Esophagus squamous epithelium (tissue), 5 donors: Measurements from ENCODE around the gene PGM2. TPM values are rescaled to one million over a fixed set of nuclear protein-coding genes. Genes with fewer than 3 reads are reported as not detected.

Experiments
- DNase-seq: peaks from one replicate; lab custom pipeline; 2025; lab: John Stamatoyannopoulos, UW
- H3K27ac ChIP-seq, 4 donors: fragments of 200-600 bp; sonication (generic); one replicate each; pipeline ENCODE4 v1.5.1; 2016 to 2019; ENCODE audit warnings: mild to moderate bottlenecking in 1 of 4
- H3K27me3 ChIP-seq, 4 donors: fragments of 200-600 bp; sonication (generic); 1 replicate in 3 of 4; 2 replicates in 1 of 4; pipeline versions ENCODE4 v1.5.1 to v1.6.0; 2017 to 2021; ENCODE audit warnings: antibody characterized with exemption in 1 of 4
- H3K36me3 ChIP-seq, 3 donors: fragments of 200-600 bp; sonication (generic); one replicate each; pipeline ENCODE4 v1.5.1; 2016 to 2019
- H3K4me1 ChIP-seq, 3 donors: fragments of 200-600 bp; sonication (generic); one replicate each; pipeline ENCODE4 v1.5.1; 2017 to 2019
- H3K4me3 ChIP-seq, 4 donors: fragments of 200-600 bp; sonication (generic); 1 replicate in 3 of 4; 2 replicates in 1 of 4; pipeline ENCODE4 v1.5.1; 2016 to 2019; ENCODE audit warnings: mild to moderate bottlenecking in 2 of 4, moderate library complexity in 1 of 4
- H3K9me3 ChIP-seq, 3 donors: fragments of 200-600 bp; sonication (generic); one replicate each; pipeline ENCODE4 v1.5.1; 2016 to 2019
- CTCF ChIP-seq, 6 experiments: fragments of 450-650 bp in 4 of 6; fragments of 200-600 bp in 2 of 6; sonication (generic) in 2 of 6; IDR thresholded peaks; one replicate each; pipeline ENCODE4 v1.5.1; 2016 to 2019; ENCODE audit warnings: antibody characterized with exemption in 6 of 6, mild to moderate bottlenecking in 4 of 6, moderate library complexity in 4 of 6
- POLR2A ChIP-seq, 4 donors: fragments of 450-650 bp; IDR thresholded peaks; one replicate each; pipeline ENCODE4 v1.6.1; 2017; ENCODE audit warnings: antibody characterized with exemption in 4 of 4, mild to moderate bottlenecking in 4 of 4, moderate library complexity in 3 of 4
- WGBS, 2 donors: methylation state at CpG; one replicate each; pipeline ENCODE4 v1.1.5; 2018; 5-methylcytosine and 5-hydroxymethylcytosine counted together
- intact Hi-C: fragments of 100-400 bp; cut with DNase I; formaldehyde crosslinking; loops from one replicate; pipeline ENCODE4 v1.15.0; 2022
- total RNA-seq, 4 donors: library from RNA; depleted of rRNA; stranded (reverse); fragments of >200 nt; gene quantifications; one replicate each; pipeline ENCODE4 v1.1.0, GENCODE V29; 2016
- donor health status: DM: yes; HTN: yes; CAD: no.

The PGM2 gene
- total RNA-seq, 4 donors from 2014 or later, result 65.6 to 127 (median 93.6) TPM

GRCh38 chr4:37865450-37865849, 39.0 kb downstream of the PGM2 start:
- H3K4me1 ChIP-seq, result no peaks in the 10 kb centered on the region
- peaks cover 0 to 94% (median 0%) of the 10 kb centered on the region in 3 donors for H3K36me3 ChIP-seq
- H3K4me3 ChIP-seq, result no peak overlapping the region
- DNase-seq, result no peak
- H3K9me3 ChIP-seq, result no peaks in the 10 kb centered on the region
- TF ChIP-seq CTCF (IDR thresholded peaks at IDR 0.05) (no peak), POLR2A (IDR thresholded peaks at IDR 0.05) (no peak)
- H3K27ac ChIP-seq, result peak overlapping the region in 1 of 4 donors; percentile 17
- WGBS, 2 donors, result 79 to 81% methylated on average over 3 of the region's 3 CpGs
- intact Hi-C loops, result no loop called here
- no peaks in the 10 kb centered on the region for H3K27me3 ChIP-seq

GRCh38 chr4:37867102-37867501, 40.6 kb downstream of the PGM2 start:
- no peaks in the 10 kb centered on the region for H3K4me1 ChIP-seq
- TF ChIP-seq CTCF (IDR thresholded peaks at IDR 0.05) (no peak), POLR2A (IDR thresholded peaks at IDR 0.05) (no peak)
- DNase-seq, result no peak
- H3K9me3 ChIP-seq, result no peaks in the 10 kb centered on the region
- H3K27me3 ChIP-seq, result no peaks in the 10 kb centered on the region
- intact Hi-C loops, result no loop called here
- peaks cover 0 to 77% (median 0%) of the 10 kb centered on the region in 3 donors for H3K36me3 ChIP-seq
- H3K4me3 ChIP-seq, result no peak overlapping the region
- 94% methylated on average over 3 of the region's 3 CpGs for WGBS, 2 donors
- no peak overlapping the region for H3K27ac ChIP-seq

- intact Hi-C loops, result no loop called here
- H3K36me3 ChIP-seq, result peaks cover 0 to 66% (median 0%) of the 10 kb centered on the region in 3 donors
- no peak for TF ChIP-seq CTCF (IDR thresholded peaks at IDR 0.05)
- no peak for TF ChIP-seq POLR2A (IDR thresholded peaks at IDR 0.05)
- H3K4me1 ChIP-seq, result peaks cover 0 to 11% (median 5%) of the 10 kb centered on the region in 3 donors
- no peaks in the 10 kb centered on the region for H3K9me3 ChIP-seq
- no peak overlapping the region for H3K4me3 ChIP-seq
- WGBS, 2 donors, result 89 to 93% methylated on average over 4 of the region's 4 CpGs
- no peaks in the 10 kb centered on the region for H3K27me3 ChIP-seq
- no peak overlapping the region for H3K27ac ChIP-seq
- DNase-seq, result no peak
Observed at GRCh38 chr4:37868238-37868637, 41.8 kb downstream of the PGM2 start.

- Histone ChIP-seq H3K4me3 (no peak overlapping the region), H3K27me3 (no peaks in the 10 kb centered on the region), H3K9me3 (no peaks in the 10 kb centered on the region), H3K36me3 (peaks cover 0 to 26% (median 0%) of the 10 kb centered on the region in 3 donors), H3K27ac (peak overlapping the region in 2 of 4 donors; percentile 50 to 57), H3K4me1 (peaks cover 0 to 21% (median 11%) of the 10 kb centered on the region in 3 donors)
- WGBS, 2 donors, result 67 to 83% methylated on average over 1 of the region's 1 CpG
- no peak for DNase-seq
- TF ChIP-seq POLR2A (IDR thresholded peaks at IDR 0.05), result no peak
- TF ChIP-seq CTCF (IDR thresholded peaks at IDR 0.05), result no peak
- intact Hi-C loops, result no loop called here
Observed at GRCh38 chr4:37872310-37872988, 46.0 kb downstream of the PGM2 start.

GRCh38 chr4:37873386-37873785, 46.9 kb downstream of the PGM2 start:
- TF ChIP-seq CTCF (IDR thresholded peaks at IDR 0.05) (no peak), POLR2A (IDR thresholded peaks at IDR 0.05) (no peak)
- intact Hi-C loops, result no loop called here
- peak overlapping the region in 2 of 4 donors; percentile 50 to 57 for H3K27ac ChIP-seq

More at GRCh38 chr4:37873386-37873785, 46.9 kb downstream of the PGM2 start:
- WGBS, 2 donors, result 62 to 89% methylated on average over 1 of the region's 1 CpG
- Histone ChIP-seq H3K9me3 (no peaks in the 10 kb centered on the region), H3K36me3 (peaks cover 0 to 17% (median 0%) of the 10 kb centered on the region in 3 donors), H3K4me1 (peaks cover 0 to 21% (median 11%) of the 10 kb centered on the region in 3 donors), H3K4me3 (no peak overlapping the region), H3K27me3 (no peaks in the 10 kb centered on the region)
- DNase-seq, result no peak
